Osteocyte (in vitro differentiated cells): ENCODE results near the gene UNC13A. TPM values are rescaled to one million over a fixed set of nuclear protein-coding genes. Genes with fewer than 3 reads are reported as not detected.
A peak's percentile ranks its signal among the peaks of the same experiment; 100 is the strongest.

Experiments
- DNase-seq: peaks from one replicate; pipeline ENCODE4 v3.0.0; 2021; ENCODE audit warnings: mixed read lengths; ENCODE audit not compliant: unreplicated experiment; ENCODE audit errors: extremely low spot score
- H3K27ac Mint-ChIP-seq: one replicate; pipeline ENCODE4 v1.8.0; 2021; ENCODE audit warnings: mild to moderate bottlenecking, mixed read lengths; ENCODE audit not compliant: unreplicated experiment
- H3K27me3 Mint-ChIP-seq: one replicate; pipeline ENCODE4 v1.8.0; 2021; ENCODE audit warnings: mixed read lengths; ENCODE audit not compliant: unreplicated experiment
- H3K36me3 Mint-ChIP-seq: one replicate; pipeline ENCODE4 v1.8.0; 2021; ENCODE audit warnings: mixed read lengths; ENCODE audit not compliant: unreplicated experiment
- H3K4me1 Mint-ChIP-seq: one replicate; pipeline ENCODE4 v1.8.0; 2021; ENCODE audit warnings: mixed read lengths; ENCODE audit not compliant: unreplicated experiment
- H3K4me3 Mint-ChIP-seq: one replicate; pipeline ENCODE4 v1.8.0; 2021; ENCODE audit warnings: mild to moderate bottlenecking, moderate library complexity, mixed read lengths; ENCODE audit not compliant: unreplicated experiment
- H3K9me3 Mint-ChIP-seq: one replicate; pipeline ENCODE4 v1.8.0; 2021; ENCODE audit warnings: mixed read lengths; ENCODE audit not compliant: unreplicated experiment
- CTCF ChIP-seq: fragments of 200-600 bp; sonication (generic); IDR thresholded peaks from 2 replicates; pipeline ENCODE4 v1.5.0; 2021; ENCODE audit warnings: antibody characterized with exemption, mild to moderate bottlenecking, moderate library complexity
- total RNA-seq: library from RNA; stranded (reverse); gene quantifications from 2 replicates; pipeline ENCODE4 v1.2.1, GENCODE V29; 2021

Gene UNC13A
- total RNA-seq, 1 donor from 2014 or later: 1.6 TPM

DNA sequence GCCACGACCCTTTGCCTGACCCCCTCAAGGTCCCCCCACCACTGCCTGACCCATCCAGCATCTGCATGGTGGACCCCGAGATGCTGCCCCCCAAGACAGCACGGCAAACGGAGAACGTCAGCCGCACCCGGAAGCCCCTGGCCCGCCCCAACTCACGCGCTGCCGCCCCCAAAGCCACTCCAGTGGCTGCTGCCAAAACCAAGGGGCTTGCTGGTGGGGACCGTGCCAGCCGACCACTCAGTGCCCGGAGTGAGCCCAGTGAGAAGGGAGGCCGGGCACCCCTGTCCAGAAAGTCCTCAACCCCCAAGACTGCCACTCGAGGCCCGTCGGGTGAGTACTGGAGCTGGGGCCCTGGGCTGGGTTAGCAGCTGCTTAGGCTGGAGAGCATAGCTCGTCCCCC lies 39.7 kb upstream of the UNC13A start:
- no peaks in the 10 kb centered on the region for H3K27me3 Mint-ChIP-seq
- no peaks in the 10 kb centered on the region for H3K9me3 Mint-ChIP-seq
- H3K36me3 Mint-ChIP-seq: peaks cover 30% of the 10 kb centered on the region
- H3K27ac Mint-ChIP-seq: no peak overlapping the region
- TF ChIP-seq CTCF: no peak
- H3K4me3 Mint-ChIP-seq: no peak overlapping the region
- H3K4me1 Mint-ChIP-seq: no peaks in the 10 kb centered on the region
- DNase-seq: no peak

GRCh38 chr19:17726964-17727773 lies 39.0 kb upstream of the UNC13A start:
- no peak overlapping the region for H3K4me3 Mint-ChIP-seq
- peaks cover 29% of the 10 kb centered on the region for H3K36me3 Mint-ChIP-seq
- H3K27ac Mint-ChIP-seq: no peak overlapping the region
- no peak for TF ChIP-seq CTCF
- no peak for DNase-seq
- H3K9me3 Mint-ChIP-seq: no peaks in the 10 kb centered on the region
- no peaks in the 10 kb centered on the region for H3K27me3 Mint-ChIP-seq
- no peaks in the 10 kb centered on the region for H3K4me1 Mint-ChIP-seq

DNA sequence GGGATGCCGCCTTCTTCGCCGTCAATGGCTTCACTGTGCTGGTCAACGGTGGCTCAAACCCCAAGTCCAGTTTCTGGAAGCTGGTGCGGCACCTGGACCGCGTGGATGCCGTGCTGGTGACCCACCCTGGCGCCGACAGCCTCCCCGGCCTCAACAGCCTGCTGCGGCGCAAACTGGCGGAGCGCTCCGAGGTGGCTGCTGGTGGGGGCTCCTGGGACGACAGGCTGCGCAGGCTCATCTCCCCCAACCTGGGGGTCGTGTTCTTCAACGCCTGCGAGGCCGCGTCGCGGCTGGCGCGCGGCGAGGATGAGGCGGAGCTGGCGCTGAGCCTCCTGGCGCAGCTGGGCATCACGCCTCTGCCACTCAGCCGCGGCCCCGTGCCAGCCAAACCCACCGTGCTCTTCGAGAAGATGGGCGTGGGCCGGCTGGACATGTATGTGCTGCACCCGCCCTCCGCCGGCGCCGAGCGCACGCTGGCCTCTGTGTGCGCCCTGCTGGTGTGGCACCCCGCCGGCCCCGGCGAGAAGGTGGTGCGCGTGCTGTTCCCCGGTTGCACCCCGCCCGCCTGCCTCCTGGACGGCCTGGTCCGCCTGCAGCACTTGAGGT lies 38.1 kb upstream of the UNC13A start:
- Mint-ChIP-seq H3K4me3 (no peak overlapping the region), H3K27me3 (no peaks in the 10 kb centered on the region), H3K36me3 (peaks cover 22% of the 10 kb centered on the region), H3K9me3 (no peaks in the 10 kb centered on the region), H3K27ac (no peak overlapping the region), H3K4me1 (peaks cover 8% of the 10 kb centered on the region)
- TF ChIP-seq CTCF: no peak
- no peak for DNase-seq

DNA sequence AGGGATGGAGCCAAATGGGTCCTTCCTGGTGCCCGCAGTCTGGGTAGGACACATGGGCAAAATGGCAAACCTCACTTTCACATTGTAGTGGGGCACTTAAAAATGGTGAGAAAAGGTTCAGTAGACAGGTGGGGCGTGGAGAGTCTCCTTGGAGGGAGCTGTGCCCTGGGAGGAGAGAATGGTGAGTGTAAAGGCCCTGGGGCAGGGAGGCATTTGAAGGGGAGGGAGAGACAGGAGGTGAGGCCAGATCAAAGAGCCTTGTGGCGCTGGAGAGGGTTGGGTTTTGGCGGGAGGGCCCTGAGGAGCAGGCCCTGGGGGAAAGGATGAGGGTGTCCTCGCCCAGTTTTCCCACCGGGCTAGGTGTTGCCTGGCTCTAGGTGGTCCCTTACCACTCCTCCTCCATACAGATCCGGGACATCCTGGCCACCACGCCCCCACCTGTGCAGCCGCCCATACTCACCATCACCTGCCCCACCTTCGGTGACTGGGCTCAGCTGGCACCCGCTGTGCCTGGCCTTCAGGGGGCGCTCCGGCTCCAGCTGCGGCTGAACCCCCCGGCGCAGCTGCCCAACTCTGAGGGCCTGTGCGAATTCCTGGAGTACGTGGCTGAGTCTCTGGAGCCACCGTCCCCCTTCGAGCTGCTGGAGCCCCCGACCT lies 37.4 kb upstream of the UNC13A start:
- Mint-ChIP-seq H3K27me3 (no peaks in the 10 kb centered on the region), H3K9me3 (no peaks in the 10 kb centered on the region), H3K27ac (no peak overlapping the region), H3K4me1 (peaks cover 15% of the 10 kb centered on the region), H3K4me3 (no peak overlapping the region), H3K36me3 (peaks cover 16% of the 10 kb centered on the region)
- no peak for DNase-seq
- peak; percentile 42 for TF ChIP-seq CTCF

DNA sequence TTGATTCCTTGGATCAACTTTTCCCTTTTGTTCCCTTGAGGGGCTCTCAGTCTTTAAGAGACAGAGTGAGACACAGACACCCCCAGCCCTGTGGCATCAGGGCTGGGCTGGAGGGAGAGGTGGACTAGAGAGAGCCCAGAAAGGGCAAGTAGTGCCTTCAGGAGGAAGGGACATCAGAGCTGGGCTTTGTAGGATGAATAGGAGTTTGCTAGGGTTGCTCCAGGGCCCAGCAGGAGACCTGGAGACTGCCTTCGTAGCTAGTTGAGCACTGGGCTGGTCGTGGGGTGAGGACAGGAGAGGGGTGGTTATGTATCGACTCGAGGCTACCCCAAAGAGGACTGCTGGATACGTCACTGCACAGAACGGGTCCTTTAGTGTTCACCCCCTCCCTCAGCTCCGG lies 36.5 kb upstream of the UNC13A start:
- peaks cover 9% of the 10 kb centered on the region for H3K36me3 Mint-ChIP-seq
- H3K4me1 Mint-ChIP-seq: peaks cover 23% of the 10 kb centered on the region
- no peak overlapping the region for H3K27ac Mint-ChIP-seq
- DNase-seq: no peak
- no peak overlapping the region for H3K4me3 Mint-ChIP-seq
- H3K27me3 Mint-ChIP-seq: no peaks in the 10 kb centered on the region
- no peaks in the 10 kb centered on the region for H3K9me3 Mint-ChIP-seq
- no peak for TF ChIP-seq CTCF
